ENCODE data around the gene DHPS.

DNA sequence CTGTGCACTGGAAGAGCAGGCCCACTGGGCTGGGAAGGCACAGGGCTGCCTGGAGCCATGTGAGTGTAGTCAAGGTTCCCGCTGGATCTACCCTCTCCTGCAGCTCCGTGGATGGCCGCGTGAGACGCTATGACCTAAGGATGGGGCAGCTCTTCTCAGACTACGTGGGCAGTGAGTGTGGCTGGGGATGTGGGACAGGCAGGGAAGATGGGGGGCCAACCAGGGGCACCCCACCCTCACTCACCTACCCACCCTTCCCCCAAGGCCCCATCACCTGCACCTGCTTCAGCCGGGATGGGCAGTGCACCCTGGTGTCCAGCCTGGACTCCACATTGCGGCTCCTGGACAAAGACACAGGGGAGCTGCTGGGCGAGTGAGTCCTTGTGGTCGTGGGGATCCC, 8.9 kb downstream of the DHPS start:
- TF ChIP-seq POLR2A (IDR thresholded peaks at IDR 0.05): no peak
- no peak for TF ChIP-seq CTCF (IDR thresholded peaks at IDR 0.05)
